Measurements from ENCODE around the gene PSD2. TPM values are rescaled to one million over a fixed set of nuclear protein-coding genes. Genes with fewer than 3 reads are reported as not detected.
A peak's percentile ranks its signal among the peaks of the same experiment; 100 is the strongest.

The PSD2 gene
- total and polyA plus RNA-seq, 10 of the 15 experiments (the other 5 are each of a cell fraction or from before 2014, with no cell fraction given) = 0.02 to 0.14 (median 0.03) TPM; not detected in 5

- TF ChIP-seq SKIL (IDR thresholded peaks at IDR 0.05; ENCODE audit: low read depth, poor library complexity, severe bottlenecking) (peak; percentile 17), BCL3 (IDR thresholded peaks at IDR 0.05; ENCODE audit: borderline replicate concordance, insufficient read depth, low read depth, low read length, poor library complexity, severe bottlenecking) (peak; percentile 4), EP300 (IDR thresholded peaks at IDR 0.05; ENCODE audit: borderline replicate concordance in 1 of 2, control insufficient read depth in 1 of 2, low read depth in 2 of 2, low read length in 2 of 2) (peak in 1 of 2 experiments; percentile 35; a peak in 1 of 4 replicates), RELA (IDR thresholded peaks at IDR 0.05; ENCODE audit: borderline replicate concordance, partially characterized antibody) (peak; percentile 11), SREBF1 (IDR thresholded peaks at IDR 0.05; ENCODE audit: low read length) (no peak), BACH1 (IDR thresholded peaks at IDR 0.05; ENCODE audit: borderline replicate concordance) (no peak), FOS (IDR thresholded peaks at IDR 0.05; ENCODE audit: borderline replicate concordance, extremely low read depth, insufficient read length) (no peak), CUX1 (IDR thresholded peaks at IDR 0.05; ENCODE audit: insufficient replicate concordance, low read depth, low read length) (peak; percentile 11), GATAD2B (conservative IDR thresholded peaks at IDR 0.05; ENCODE audit: low read depth) (peak; percentile 99), DPF2 (IDR thresholded peaks at IDR 0.05) (peak; percentile 98), POLR2AphosphoS2 (IDR thresholded peaks at IDR 0.05; ENCODE audit: low read depth, low read length) (0 out of 2 replicates have a peak, but pooled peaks have one; percentile 0), CHD2 (IDR thresholded peaks at IDR 0.05; ENCODE audit: borderline replicate concordance, low read depth, low read length) (peak; percentile 44; the same call in 1 of the 2 replicates), LARP7 (IDR thresholded peaks at IDR 0.05) (peak; percentile 78), ZNF217 (IDR thresholded peaks at IDR 0.05) (no peak; the same call in 1 of the 2 replicates), YY1 (IDR thresholded peaks at IDR 0.05; ENCODE audit: low read depth, low read length) (peak; percentile 24; the same call in 1 of the 2 replicates)
- TF ChIP-seq, protein P1, sequence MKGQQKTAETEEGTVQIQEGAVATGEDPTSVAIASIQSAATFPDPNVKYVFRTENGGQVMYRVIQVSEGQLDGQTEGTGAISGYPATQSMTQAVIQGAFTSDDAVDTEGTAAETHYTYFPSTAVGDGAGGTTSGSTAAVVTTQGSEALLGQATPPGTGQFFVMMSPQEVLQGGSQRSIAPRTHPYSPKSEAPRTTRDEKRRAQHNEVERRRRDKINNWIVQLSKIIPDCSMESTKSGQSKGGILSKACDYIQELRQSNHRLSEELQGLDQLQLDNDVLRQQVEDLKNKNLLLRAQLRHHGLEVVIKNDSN (IDR thresholded peaks at IDR 0.05; ENCODE audit: borderline replicate concordance, extremely low read length, insufficient read depth, low read depth, low read length) = peak; percentile 56
These were observed 47.8 kb upstream of the PSD2 start (continued) for GRCh38 chr5:139747583-139748504.

Measured in GM12878 (cell line).